Epidermal melanocyte (primary cell): ENCODE measurements around the gene CCDC192.

Experiments used
- DNase-seq: peaks from one replicate; pipeline ENCODE4 v3.0.0; 2011; ENCODE audit warnings: low spot score; ENCODE audit not compliant: insufficient read length

The CCDC192 gene

GRCh38 chr5:127872494-127872893, 169.3 kb downstream of the CCDC192 start:
- no peak for DNase-seq

GRCh38 chr5:127875235-127876021, 172.2 kb downstream of the CCDC192 start:
- DNase-seq = no peak

GRCh38 chr5:127876384-127876783, 173.2 kb downstream of the CCDC192 start:
- no peak for DNase-seq

GRCh38 chr5:127878174-127878750, 175.1 kb downstream of the CCDC192 start:
- DNase-seq = no peak

GRCh38 chr5:127884416-127884815, 181.2 kb downstream of the CCDC192 start:
- no peak for DNase-seq

- DNase-seq = no peak
Observed at GRCh38 chr5:127885176-127885575, 182.0 kb downstream of the CCDC192 start.

- DNase-seq = no peak
Observed at GRCh38 chr5:127886081-127886480, 182.9 kb downstream of the CCDC192 start.

- DNase-seq = no peak
Observed at GRCh38 chr5:127887282-127887681, 184.1 kb downstream of the CCDC192 start.

GRCh38 chr5:127891942-127892341, 188.8 kb downstream of the CCDC192 start:
- no peak for DNase-seq

- no peak for DNase-seq
Observed at GRCh38 chr5:127892467-127893207, 189.4 kb downstream of the CCDC192 start.

GRCh38 chr5:127893232-127893631, 190.0 kb downstream of the CCDC192 start:
- no peak for DNase-seq

GRCh38 chr5:127894461-127894860, 191.3 kb downstream of the CCDC192 start:
- no peak for DNase-seq

- no peak for DNase-seq
Observed at GRCh38 chr5:127898551-127899213, 195.5 kb downstream of the CCDC192 start.

- no peak for DNase-seq
Observed at GRCh38 chr5:127899214-127899610, 196.0 kb downstream of the CCDC192 start.

GRCh38 chr5:127906562-127907204, 203.5 kb downstream of the CCDC192 start:
- no peak for DNase-seq

GRCh38 chr5:127907907-127908306, 204.7 kb downstream of the CCDC192 start:
- DNase-seq = no peak

GRCh38 chr5:127909066-127909465, 205.9 kb downstream of the CCDC192 start:
- no peak for DNase-seq

GRCh38 chr5:127909821-127910220, 206.6 kb downstream of the CCDC192 start:
- no peak for DNase-seq

GRCh38 chr5:127910307-127910956, 207.2 kb downstream of the CCDC192 start:
- no peak for DNase-seq

GRCh38 chr5:127911619-127912018, 208.4 kb downstream of the CCDC192 start:
- DNase-seq = no peak

GRCh38 chr5:127912411-127912810, 209.2 kb downstream of the CCDC192 start:
- DNase-seq = no peak
